ENCODE data around the gene FGF18. TPM values are rescaled to one million over a fixed set of nuclear protein-coding genes. Genes with fewer than 3 reads are reported as not detected.

The FGF18 gene
- total RNA-seq, 1 experiment from 2014 or later = 1.7 TPM

- DNase-seq (ENCODE audit: low read depth, low spot score) = no peak
- peaks cover 31% of the 10 kb centered on the region for H3K36me3 ChIP-seq (ENCODE audit: control insufficient read depth, insufficient read depth, low read length)
- ATAC-seq = no peak
- no TSS peak for BruUV-seq (replicated peaks)
- ChIA-PET POLR2A (no interaction called here), CTCF (interaction anchor here (0.6 kb wide), 1 partner anchor 14 kb away, joined by 3 read pairs; no protein-coding TSS in a partner anchor)
- H3K27me3 ChIP-seq (ENCODE audit: control insufficient read depth, insufficient read depth, low read length) = no peaks in the 10 kb centered on the region
- H3K27ac ChIP-seq (ENCODE audit: low read length) = no peak overlapping the region
- in situ Hi-C loops (cut with HindIII; ENCODE audit: low pct_unique_long_range_greater_than_20kb, low sequenced_read_pairs) (loop anchor here (25.0 kb wide), 1 partner anchor 447 kb away; no protein-coding TSS in a partner anchor), intact Hi-C loops (cut with micrococcal nuclease; ENCODE audit: unreplicated experiment) (loop anchor here (5.0 to 10.0 kb wide), 3 partner anchors 210 to 492 kb away; no protein-coding TSS in a partner anchor)
- H3K4me1 ChIP-seq (ENCODE audit: control insufficient read depth, insufficient read depth, low read length) = peaks cover 45% of the 10 kb centered on the region
- no peak overlapping the region for H3K4me3 ChIP-seq (ENCODE audit: low read depth in 2 of 2, low read length in 2 of 2)
- TF ChIP-seq, protein P1, sequence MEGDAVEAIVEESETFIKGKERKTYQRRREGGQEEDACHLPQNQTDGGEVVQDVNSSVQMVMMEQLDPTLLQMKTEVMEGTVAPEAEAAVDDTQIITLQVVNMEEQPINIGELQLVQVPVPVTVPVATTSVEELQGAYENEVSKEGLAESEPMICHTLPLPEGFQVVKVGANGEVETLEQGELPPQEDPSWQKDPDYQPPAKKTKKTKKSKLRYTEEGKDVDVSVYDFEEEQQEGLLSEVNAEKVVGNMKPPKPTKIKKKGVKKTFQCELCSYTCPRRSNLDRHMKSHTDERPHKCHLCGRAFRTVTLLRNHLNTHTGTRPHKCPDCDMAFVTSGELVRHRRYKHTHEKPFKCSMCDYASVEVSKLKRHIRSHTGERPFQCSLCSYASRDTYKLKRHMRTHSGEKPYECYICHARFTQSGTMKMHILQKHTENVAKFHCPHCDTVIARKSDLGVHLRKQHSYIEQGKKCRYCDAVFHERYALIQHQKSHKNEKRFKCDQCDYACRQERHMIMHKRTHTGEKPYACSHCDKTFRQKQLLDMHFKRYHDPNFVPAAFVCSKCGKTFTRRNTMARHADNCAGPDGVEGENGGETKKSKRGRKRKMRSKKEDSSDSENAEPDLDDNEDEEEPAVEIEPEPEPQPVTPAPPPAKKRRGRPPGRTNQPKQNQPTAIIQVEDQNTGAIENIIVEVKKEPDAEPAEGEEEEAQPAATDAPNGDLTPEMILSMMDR (IDR thresholded peaks at IDR 0.05) = no peak
- no peak for TF ChIP-seq POLR2AphosphoS5 (IDR thresholded peaks at IDR 0.05; ENCODE audit: low read depth, low read length)
- TF ChIP-seq, protein P2, sequence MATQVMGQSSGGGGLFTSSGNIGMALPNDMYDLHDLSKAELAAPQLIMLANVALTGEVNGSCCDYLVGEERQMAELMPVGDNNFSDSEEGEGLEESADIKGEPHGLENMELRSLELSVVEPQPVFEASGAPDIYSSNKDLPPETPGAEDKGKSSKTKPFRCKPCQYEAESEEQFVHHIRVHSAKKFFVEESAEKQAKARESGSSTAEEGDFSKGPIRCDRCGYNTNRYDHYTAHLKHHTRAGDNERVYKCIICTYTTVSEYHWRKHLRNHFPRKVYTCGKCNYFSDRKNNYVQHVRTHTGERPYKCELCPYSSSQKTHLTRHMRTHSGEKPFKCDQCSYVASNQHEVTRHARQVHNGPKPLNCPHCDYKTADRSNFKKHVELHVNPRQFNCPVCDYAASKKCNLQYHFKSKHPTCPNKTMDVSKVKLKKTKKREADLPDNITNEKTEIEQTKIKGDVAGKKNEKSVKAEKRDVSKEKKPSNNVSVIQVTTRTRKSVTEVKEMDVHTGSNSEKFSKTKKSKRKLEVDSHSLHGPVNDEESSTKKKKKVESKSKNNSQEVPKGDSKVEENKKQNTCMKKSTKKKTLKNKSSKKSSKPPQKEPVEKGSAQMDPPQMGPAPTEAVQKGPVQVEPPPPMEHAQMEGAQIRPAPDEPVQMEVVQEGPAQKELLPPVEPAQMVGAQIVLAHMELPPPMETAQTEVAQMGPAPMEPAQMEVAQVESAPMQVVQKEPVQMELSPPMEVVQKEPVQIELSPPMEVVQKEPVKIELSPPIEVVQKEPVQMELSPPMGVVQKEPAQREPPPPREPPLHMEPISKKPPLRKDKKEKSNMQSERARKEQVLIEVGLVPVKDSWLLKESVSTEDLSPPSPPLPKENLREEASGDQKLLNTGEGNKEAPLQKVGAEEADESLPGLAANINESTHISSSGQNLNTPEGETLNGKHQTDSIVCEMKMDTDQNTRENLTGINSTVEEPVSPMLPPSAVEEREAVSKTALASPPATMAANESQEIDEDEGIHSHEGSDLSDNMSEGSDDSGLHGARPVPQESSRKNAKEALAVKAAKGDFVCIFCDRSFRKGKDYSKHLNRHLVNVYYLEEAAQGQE (IDR thresholded peaks at IDR 0.05; ENCODE audit: insufficient read depth in 1 of 2, low read depth in 2 of 2, low read length in 1 of 2) = no peak
- TF ChIP-seq SIN3A (IDR thresholded peaks at IDR 0.05; ENCODE audit: borderline replicate concordance, insufficient read depth, low read depth, low read length) = no peak
- no peak for TF ChIP-seq TCF7L2 (IDR thresholded peaks at IDR 0.05; ENCODE audit: low read depth, low read length)
- no peaks in the 10 kb centered on the region for H3K9me3 ChIP-seq (ENCODE audit: control insufficient read depth, insufficient read depth, low read depth, low read length)
Measured at GRCh38 chr5:171415115-171415730, 4.2 kb upstream of the FGF18 start.

GRCh38 chr5:171416160-171417049 lies 3.0 kb upstream of the FGF18 start:
- no peak overlapping the region for H3K27ac ChIP-seq (ENCODE audit: low read length)
- in situ Hi-C loops (cut with HindIII; ENCODE audit: low pct_unique_long_range_greater_than_20kb, low sequenced_read_pairs) (loop anchor here (25.0 kb wide), 1 partner anchor 446 kb away; no protein-coding TSS in a partner anchor), intact Hi-C loops (cut with micrococcal nuclease; ENCODE audit: unreplicated experiment) (loop anchor here (5.0 to 10.0 kb wide), 3 partner anchors 208 to 491 kb away; no protein-coding TSS in a partner anchor)
- H3K27me3 ChIP-seq (ENCODE audit: control insufficient read depth, insufficient read depth, low read length) = no peaks in the 10 kb centered on the region
- no peak for ATAC-seq
- no peak overlapping the region for H3K4me3 ChIP-seq (ENCODE audit: low read depth in 2 of 2, low read length in 2 of 2)
- ChIA-PET POLR2A (interaction anchor here (0.6 kb wide), 1 partner anchor 179 kb away, joined by 3 read pairs; no protein-coding TSS in a partner anchor), CTCF (no interaction called here)
- no peaks in the 10 kb centered on the region for H3K9me3 ChIP-seq (ENCODE audit: control insufficient read depth, insufficient read depth, low read depth, low read length)
- H3K36me3 ChIP-seq (ENCODE audit: control insufficient read depth, insufficient read depth, low read length) = peaks cover 22% of the 10 kb centered on the region; the same call in 1 of the 2 replicates
- TF ChIP-seq SIN3A (IDR thresholded peaks at IDR 0.05; ENCODE audit: borderline replicate concordance, insufficient read depth, low read depth, low read length) = no peak
- no peak for TF ChIP-seq TCF7L2 (IDR thresholded peaks at IDR 0.05; ENCODE audit: low read depth, low read length)
- no peak; the same call in 1 of the 2 replicates for TF ChIP-seq POLR2AphosphoS5 (IDR thresholded peaks at IDR 0.05; ENCODE audit: low read depth, low read length)
- peaks cover 43% of the 10 kb centered on the region for H3K4me1 ChIP-seq (ENCODE audit: control insufficient read depth, insufficient read depth, low read length)
- no peak for DNase-seq (ENCODE audit: low read depth, low spot score)
- TSS peak; percentile 31 for BruUV-seq (replicated peaks)

All from Panc1 (cell line).